Mucosa of rectum (tissue), 2 donors: ENCODE results near the gene COL25A1.

Source experiments
- H3K27ac ChIP-seq, 2 donors: one replicate each; pipeline ENCODE4 v1.7.0; 2013; ENCODE audit warnings: inconsistent platforms in 2 of 2, low read depth in 2 of 2, low read length in 2 of 2
- H3K27me3 ChIP-seq, 2 donors: one replicate each; pipeline ENCODE4 v1.7.0; 2013; ENCODE audit warnings: low read length in 2 of 2; ENCODE audit not compliant: control insufficient read depth in 2 of 2, insufficient read depth in 2 of 2
- H3K36me3 ChIP-seq, 2 donors: one replicate each; pipeline ENCODE4 v1.7.0; 2013; ENCODE audit warnings: low read length in 2 of 2; ENCODE audit not compliant: control insufficient read depth in 2 of 2, insufficient read depth in 2 of 2
- H3K4me1 ChIP-seq, 2 donors: one replicate each; pipeline ENCODE4 v1.7.0; 2013; ENCODE audit warnings: low read length in 2 of 2, mild to moderate bottlenecking in 1 of 2; ENCODE audit not compliant: control insufficient read depth in 2 of 2, insufficient read depth in 2 of 2
- H3K4me3 ChIP-seq, 2 donors: one replicate each; pipeline ENCODE4 v1.7.0; 2013; ENCODE audit warnings: low read length in 2 of 2
- H3K9ac ChIP-seq, 2 donors: one replicate each; pipeline ENCODE4 v1.7.0; 2013; ENCODE audit warnings: low read length in 2 of 2, low read depth in 1 of 2, mild to moderate bottlenecking in 1 of 2
- H3K9me3 ChIP-seq, 2 donors: one replicate each; pipeline ENCODE4 v1.7.0; 2013; ENCODE audit warnings: low read length in 2 of 2; ENCODE audit not compliant: control insufficient read depth in 2 of 2
- donor health status: healthy.
- donor health status: Normal muscosa, but diverticular disease.

The COL25A1 gene

DNA sequence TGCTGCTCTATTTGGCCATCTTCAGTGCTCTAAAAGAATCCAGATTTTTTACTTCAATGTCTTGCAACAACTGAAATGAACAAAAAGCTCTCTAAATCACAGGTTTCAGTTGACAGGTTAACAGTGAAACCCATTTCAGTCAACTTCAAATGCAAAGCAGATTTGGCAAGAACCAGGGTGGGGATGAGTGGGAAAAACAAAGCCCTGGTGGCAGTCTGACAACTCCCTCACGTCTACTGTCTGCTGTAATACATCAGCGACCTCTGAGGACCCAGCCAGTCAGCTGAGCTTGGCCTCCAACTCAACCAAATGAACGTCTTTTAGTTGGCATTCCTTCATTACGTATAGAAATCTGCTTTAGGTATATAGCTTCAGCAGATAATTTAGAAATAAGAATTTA lies 95.8 kb downstream of the COL25A1 start:
- no peaks in the 10 kb centered on the region for H3K27me3 ChIP-seq
- H3K9me3 ChIP-seq, result no peaks in the 10 kb centered on the region
- H3K9ac ChIP-seq, result no peak overlapping the region
- H3K27ac ChIP-seq, result no peak overlapping the region
- H3K36me3 ChIP-seq, result no peaks in the 10 kb centered on the region
- H3K4me3 ChIP-seq, result no peak overlapping the region
- H3K4me1 ChIP-seq, result no peaks in the 10 kb centered on the region

DNA sequence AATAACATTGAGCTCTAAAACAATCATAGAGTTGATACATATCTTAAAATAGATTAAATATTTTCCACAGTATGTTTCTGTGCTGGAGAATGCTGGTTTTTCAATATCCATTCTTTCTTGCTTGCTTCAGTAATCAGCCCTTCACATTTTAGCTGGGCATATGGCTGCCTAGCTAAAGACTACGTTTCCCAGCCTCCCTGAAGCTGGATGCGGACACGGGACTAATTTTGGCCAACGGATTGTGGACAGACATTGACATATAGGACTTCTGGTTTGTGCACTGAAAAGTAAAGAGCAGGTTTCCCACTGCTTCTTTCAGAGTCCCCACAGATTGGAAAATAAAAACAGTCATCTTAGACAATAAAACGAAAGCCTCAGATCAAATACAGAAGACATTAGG lies 97.3 kb downstream of the COL25A1 start:
- H3K4me1 ChIP-seq, result no peaks in the 10 kb centered on the region
- no peak overlapping the region for H3K9ac ChIP-seq
- H3K9me3 ChIP-seq, result no peaks in the 10 kb centered on the region
- no peak overlapping the region for H3K27ac ChIP-seq
- H3K4me3 ChIP-seq, result no peak overlapping the region
- no peaks in the 10 kb centered on the region for H3K36me3 ChIP-seq
- H3K27me3 ChIP-seq, result no peaks in the 10 kb centered on the region

DNA sequence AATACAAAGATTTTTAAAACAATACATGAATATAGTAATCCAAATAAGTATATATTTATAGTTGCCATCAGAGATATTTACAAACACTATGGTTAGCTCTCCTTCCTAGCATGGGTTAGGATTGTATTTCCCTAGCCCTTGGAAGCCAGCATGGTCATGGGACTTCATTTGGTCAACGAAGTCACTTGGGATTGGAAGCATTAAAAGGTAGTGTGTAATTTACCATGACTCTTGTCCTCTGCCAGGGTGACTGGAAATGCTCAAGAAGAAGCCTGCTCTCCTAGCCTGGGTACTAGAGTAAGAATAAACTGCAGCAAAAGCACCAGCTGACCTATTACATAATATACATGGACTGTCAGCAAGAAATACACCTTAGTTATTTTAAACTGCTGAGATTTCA lies 102.9 kb downstream of the COL25A1 start:
- no peaks in the 10 kb centered on the region for H3K9me3 ChIP-seq
- H3K9ac ChIP-seq, result no peak overlapping the region
- H3K27me3 ChIP-seq, result no peaks in the 10 kb centered on the region
- H3K36me3 ChIP-seq, result no peaks in the 10 kb centered on the region
- H3K27ac ChIP-seq, result no peak overlapping the region
- no peaks in the 10 kb centered on the region for H3K4me1 ChIP-seq
- no peak overlapping the region for H3K4me3 ChIP-seq

DNA sequence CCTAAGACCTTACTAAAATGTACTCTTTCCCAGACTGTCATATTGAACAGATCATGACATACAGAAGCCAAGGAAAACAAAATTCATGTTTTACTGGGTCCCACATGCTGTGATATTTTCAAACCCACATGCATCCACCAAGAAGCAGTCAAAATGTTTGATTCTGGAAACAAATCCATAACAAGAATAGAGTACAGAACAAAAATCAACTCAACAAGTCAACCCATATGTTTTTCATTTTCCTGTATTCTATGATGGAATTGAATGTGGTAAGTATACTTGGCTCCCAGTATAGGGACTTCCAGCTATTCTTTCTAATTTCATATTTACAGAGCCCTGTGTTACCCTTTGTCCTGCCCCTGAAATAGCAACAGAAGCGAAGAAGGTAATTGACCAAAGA lies 106.8 kb downstream of the COL25A1 start:
- no peak overlapping the region for H3K27ac ChIP-seq
- no peaks in the 10 kb centered on the region for H3K27me3 ChIP-seq
- no peak overlapping the region for H3K4me3 ChIP-seq
- no peak overlapping the region for H3K9ac ChIP-seq
- H3K36me3 ChIP-seq, result no peaks in the 10 kb centered on the region
- no peaks in the 10 kb centered on the region for H3K9me3 ChIP-seq
- H3K4me1 ChIP-seq, result no peaks in the 10 kb centered on the region

DNA sequence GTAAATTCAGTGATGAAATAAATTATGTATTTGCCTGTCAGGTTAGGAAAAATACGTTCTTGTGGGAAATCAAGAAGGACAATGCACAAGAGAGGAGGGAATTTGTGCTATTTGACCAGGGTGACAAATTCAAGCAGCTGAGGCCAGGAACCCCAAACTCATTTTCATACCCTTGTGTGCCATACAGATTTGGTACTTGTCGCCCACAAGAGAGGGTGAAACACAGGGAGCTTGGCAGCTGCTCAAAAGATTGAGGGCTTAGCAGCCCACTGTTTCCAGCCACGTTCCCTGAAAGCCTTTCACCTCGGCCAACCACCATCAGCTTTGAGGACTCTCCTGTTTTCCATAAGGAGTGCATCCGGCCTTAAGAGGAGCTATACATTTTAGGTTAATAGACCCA lies 111.2 kb downstream of the COL25A1 start:
- Histone ChIP-seq H3K4me1 (no peaks in the 10 kb centered on the region), H3K27ac (no peak overlapping the region)

DNA sequence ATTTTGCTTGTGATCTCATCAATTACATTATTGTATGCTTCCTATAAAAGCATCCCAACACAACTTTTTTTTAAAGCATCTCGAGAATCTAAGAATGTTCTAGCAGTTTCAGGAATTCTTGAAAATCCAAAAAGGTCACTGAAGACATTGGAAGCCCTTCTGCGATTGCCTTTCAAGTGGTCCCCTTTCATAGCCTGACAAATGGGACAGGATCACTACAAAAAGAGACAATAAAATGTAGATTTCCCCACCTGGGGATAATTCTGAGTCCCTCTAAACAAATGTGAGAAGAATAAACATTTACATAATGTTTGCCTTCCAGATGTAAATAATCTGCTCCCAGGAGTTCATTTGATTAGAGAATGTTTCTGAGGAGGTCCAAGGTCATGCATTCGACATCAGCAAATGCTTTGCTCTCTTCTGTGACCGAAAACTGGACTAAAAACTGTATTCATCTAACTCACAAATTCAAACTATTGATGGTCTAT lies 116.0 kb downstream of the COL25A1 start:
- Histone ChIP-seq H3K27me3 (no peaks in the 10 kb centered on the region), H3K9me3 (no peaks in the 10 kb centered on the region), H3K27ac (no peak overlapping the region), H3K4me1 (no peaks in the 10 kb centered on the region), H3K4me3 (no peak overlapping the region), H3K9ac (no peak overlapping the region), H3K36me3 (no peaks in the 10 kb centered on the region)

More for the DNA sequence above, 111.2 kb downstream of the COL25A1 start:
- H3K36me3 ChIP-seq, result no peaks in the 10 kb centered on the region
- no peak overlapping the region for H3K4me3 ChIP-seq
- H3K9ac ChIP-seq, result no peak overlapping the region
- H3K27me3 ChIP-seq, result no peaks in the 10 kb centered on the region
- H3K9me3 ChIP-seq, result no peaks in the 10 kb centered on the region

DNA sequence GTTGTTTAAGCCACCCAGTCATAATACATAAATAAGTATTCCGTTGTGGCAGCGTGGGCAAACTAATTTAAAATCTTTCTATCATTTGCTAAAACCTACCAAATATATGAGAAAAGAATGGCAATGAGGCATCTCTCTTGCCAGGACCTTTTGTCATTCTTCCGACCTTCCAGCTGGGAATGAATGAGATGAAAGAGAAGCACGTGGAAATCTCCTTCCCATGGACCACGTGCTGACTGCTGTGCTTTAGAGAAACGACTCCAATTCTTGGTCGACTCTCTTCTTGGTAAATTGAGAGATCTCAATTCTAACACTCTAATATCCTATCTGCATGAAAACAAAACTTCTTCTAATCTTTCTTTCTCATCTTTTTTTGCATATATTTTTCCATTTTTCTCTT lies 116.5 kb downstream of the COL25A1 start:
- H3K9me3 ChIP-seq, result no peaks in the 10 kb centered on the region
- H3K4me3 ChIP-seq, result no peak overlapping the region
- H3K27me3 ChIP-seq, result no peaks in the 10 kb centered on the region
- no peaks in the 10 kb centered on the region for H3K36me3 ChIP-seq
- no peak overlapping the region for H3K27ac ChIP-seq
- H3K4me1 ChIP-seq, result no peaks in the 10 kb centered on the region
- H3K9ac ChIP-seq, result no peak overlapping the region

DNA sequence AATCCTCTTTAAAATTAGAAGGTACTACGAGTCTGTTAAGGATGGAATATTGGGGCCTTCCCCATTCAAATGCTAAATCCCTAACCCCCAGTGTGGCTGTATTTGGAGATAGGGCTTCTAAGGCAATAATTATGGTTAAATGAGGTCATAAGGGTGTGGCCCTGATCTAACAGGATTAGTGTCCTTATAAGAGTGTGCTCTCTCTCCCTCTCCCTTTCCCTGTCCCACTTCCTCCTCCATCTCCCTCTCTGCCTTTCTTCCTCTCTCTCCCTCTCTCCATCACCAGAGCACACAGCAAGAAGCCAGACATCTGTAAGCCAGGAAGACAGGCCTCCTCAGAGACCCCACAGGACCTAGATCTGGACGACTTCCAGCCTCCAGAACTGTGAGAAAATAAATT lies 116.9 kb downstream of the COL25A1 start:
- Histone ChIP-seq H3K4me3 (no peak overlapping the region), H3K27me3 (no peaks in the 10 kb centered on the region), H3K9ac (no peak overlapping the region), H3K9me3 (no peaks in the 10 kb centered on the region), H3K4me1 (no peaks in the 10 kb centered on the region), H3K36me3 (no peaks in the 10 kb centered on the region), H3K27ac (no peak overlapping the region)

DNA sequence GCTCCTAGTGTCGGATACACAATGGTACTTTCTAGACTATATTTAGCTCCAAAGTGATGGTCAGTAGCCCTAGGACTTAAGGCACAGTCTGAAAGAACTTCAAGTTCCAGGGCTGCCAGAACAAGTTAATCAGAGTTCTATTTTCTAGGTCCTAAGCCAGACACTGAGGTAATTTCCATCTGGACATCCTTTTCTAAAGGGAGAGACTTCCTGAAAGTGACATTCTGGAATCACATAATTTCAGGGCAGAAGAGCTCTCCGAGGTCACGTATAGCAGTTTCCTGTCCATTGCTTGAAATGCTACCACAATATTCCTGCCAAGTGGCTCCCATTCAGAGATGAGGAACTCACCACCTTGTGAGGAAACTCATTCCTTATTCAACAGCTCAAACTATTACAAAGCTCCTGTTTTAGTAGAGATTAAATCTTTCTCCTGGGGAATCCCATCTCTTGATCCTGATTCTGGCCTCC lies 117.9 kb downstream of the COL25A1 start:
- Histone ChIP-seq H3K27ac (no peak overlapping the region), H3K9ac (no peak overlapping the region), H3K36me3 (no peaks in the 10 kb centered on the region), H3K4me3 (no peak overlapping the region), H3K9me3 (no peaks in the 10 kb centered on the region), H3K27me3 (no peaks in the 10 kb centered on the region), H3K4me1 (no peaks in the 10 kb centered on the region)

DNA sequence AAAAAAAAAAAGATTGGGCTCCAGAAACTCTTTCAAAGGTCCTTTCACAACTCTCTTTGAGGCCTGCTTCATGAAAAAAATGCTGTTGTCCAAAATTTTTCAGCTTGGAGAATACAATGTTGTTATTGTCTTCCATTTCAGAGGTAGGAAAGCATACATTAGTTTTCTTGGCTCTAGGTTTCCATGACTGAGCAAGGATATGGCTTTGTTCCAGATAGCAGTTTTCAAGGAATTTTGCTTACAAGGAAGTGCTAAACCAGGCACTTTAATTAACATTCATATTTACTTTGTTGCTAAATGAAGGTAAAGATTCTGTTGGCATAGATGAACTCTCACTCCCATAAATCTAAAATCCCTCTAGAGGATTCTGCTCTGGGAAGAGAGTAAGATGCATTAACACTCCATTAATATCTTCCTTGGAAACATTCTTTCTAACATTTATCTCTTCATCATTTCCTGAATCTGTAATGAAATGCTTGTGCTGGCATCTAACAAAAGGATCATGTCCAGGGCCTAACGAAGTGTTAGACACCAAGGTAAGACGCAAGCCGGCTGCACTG lies 118.4 kb downstream of the COL25A1 start:
- H3K27me3 ChIP-seq, result no peaks in the 10 kb centered on the region
- no peaks in the 10 kb centered on the region for H3K9me3 ChIP-seq
- no peaks in the 10 kb centered on the region for H3K4me1 ChIP-seq
- H3K4me3 ChIP-seq, result no peak overlapping the region
- H3K9ac ChIP-seq, result no peak overlapping the region
- no peak overlapping the region for H3K27ac ChIP-seq
- H3K36me3 ChIP-seq, result no peaks in the 10 kb centered on the region

DNA sequence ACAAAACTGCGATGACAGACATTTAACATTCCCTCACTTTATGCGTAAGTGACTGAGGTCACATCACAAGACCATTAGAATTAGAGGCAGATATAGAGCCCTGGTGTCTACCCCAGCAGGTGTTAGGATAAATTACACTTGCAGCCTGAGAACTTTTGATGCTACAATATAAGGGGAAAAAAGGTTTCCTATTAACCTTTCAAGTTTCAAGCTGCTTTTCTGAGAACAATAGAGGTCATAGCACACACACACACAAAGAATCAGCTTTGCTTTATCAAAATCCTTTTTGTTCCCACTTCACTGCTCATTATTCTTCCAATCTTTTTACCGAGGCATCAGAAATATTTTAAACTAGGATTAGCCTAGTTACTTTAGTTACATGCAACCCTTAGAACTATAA lies 119.8 kb downstream of the COL25A1 start:
- H3K9me3 ChIP-seq, result no peaks in the 10 kb centered on the region

More for the DNA sequence above, 119.8 kb downstream of the COL25A1 start:
- Histone ChIP-seq H3K36me3 (no peaks in the 10 kb centered on the region), H3K4me3 (no peak overlapping the region), H3K4me1 (no peaks in the 10 kb centered on the region), H3K27ac (no peak overlapping the region), H3K9ac (no peak overlapping the region), H3K27me3 (no peaks in the 10 kb centered on the region)
